ENCODE data around the gene CLEC18B. TPM values are rescaled to one million over a fixed set of nuclear protein-coding genes. Genes with fewer than 3 reads are reported as not detected.
A peak's percentile ranks its signal among the peaks of the same experiment; 100 is the strongest.
"Not testable (repeated sequence)": the region's sequence is repeated elsewhere in the genome, so short reads cannot be mapped to it uniquely, and the experiment has no call there.

Gene CLEC18B
- polyA plus RNA-seq = not detected

GRCh38 chr16:74420612-74421481, at the start of gene CLEC18B:
Gene CLEC18B (minus strand): TSS chr16:74421478. CDS start chr16:74421270, 208 bp downstream.
- H3K4me3 Mint-ChIP-seq, H3K27me3 Mint-ChIP-seq, H3K4me1 Mint-ChIP-seq: not testable (repeated sequence)

GRCh38 chr16:74469946-74470478, 48.7 kb upstream of the CLEC18B start:
- Mint-ChIP-seq H3K4me1 (peaks cover 11 to 15% (median 12%) of the 10 kb centered on the region in 3 donors), H3K36me3 (peaks cover 5% of the 10 kb centered on the region), H3K27me3 (no peaks in the 10 kb centered on the region), H3K4me3 (no peak overlapping the region), H3K9me3 (no peaks in the 10 kb centered on the region), H3K27ac (no peak overlapping the region)

More at GRCh38 chr16:74420612-74421481, at the start of gene CLEC18B:
- not testable (repeated sequence) for H3K27ac Mint-ChIP-seq, H3K9me3 Mint-ChIP-seq, H3K36me3 Mint-ChIP-seq

- peaks cover 16 to 21% (median 18%) of the 10 kb centered on the region in 3 donors for H3K4me1 Mint-ChIP-seq
- no peak overlapping the region for H3K4me3 Mint-ChIP-seq
- H3K36me3 Mint-ChIP-seq = peaks cover 7% of the 10 kb centered on the region
- no peaks in the 10 kb centered on the region for H3K9me3 Mint-ChIP-seq
- H3K27me3 Mint-ChIP-seq = no peaks in the 10 kb centered on the region
- no peak overlapping the region for H3K27ac Mint-ChIP-seq
Observed at GRCh38 chr16:74468807-74469525, 47.7 kb upstream of the CLEC18B start.

GRCh38 chr16:74466872-74467271, 45.6 kb upstream of the CLEC18B start:
- peaks cover 9% of the 10 kb centered on the region for H3K36me3 Mint-ChIP-seq
- peak overlapping the region in 2 of 3 donors; percentile 29 to 69 for H3K27ac Mint-ChIP-seq
- H3K4me3 Mint-ChIP-seq = no peak overlapping the region
- H3K27me3 Mint-ChIP-seq = no peaks in the 10 kb centered on the region
- peaks cover 18 to 24% (median 22%) of the 10 kb centered on the region in 3 donors for H3K4me1 Mint-ChIP-seq
- no peaks in the 10 kb centered on the region for H3K9me3 Mint-ChIP-seq

- no peak overlapping the region for H3K4me3 Mint-ChIP-seq
- peaks cover 7% of the 10 kb centered on the region for H3K36me3 Mint-ChIP-seq
- peak overlapping the region in 2 of 3 donors; percentile 0 to 29 for H3K27ac Mint-ChIP-seq
- no peaks in the 10 kb centered on the region for H3K9me3 Mint-ChIP-seq
- peaks cover 18 to 24% (median 22%) of the 10 kb centered on the region in 3 donors for H3K4me1 Mint-ChIP-seq
- H3K27me3 Mint-ChIP-seq = no peaks in the 10 kb centered on the region
Observed at GRCh38 chr16:74465851-74466685, 44.8 kb upstream of the CLEC18B start.

- peak overlapping the region in 1 of 3 donors; percentile 83 for H3K27ac Mint-ChIP-seq
- peaks cover 18 to 24% (median 22%) of the 10 kb centered on the region in 3 donors for H3K4me1 Mint-ChIP-seq
- H3K27me3 Mint-ChIP-seq = no peaks in the 10 kb centered on the region
- peaks cover 11% of the 10 kb centered on the region for H3K36me3 Mint-ChIP-seq
- H3K9me3 Mint-ChIP-seq = no peaks in the 10 kb centered on the region
- no peak overlapping the region for H3K4me3 Mint-ChIP-seq
Observed at GRCh38 chr16:74465281-74465680, 44.0 kb upstream of the CLEC18B start.

GRCh38 chr16:74463888-74464287, 42.6 kb upstream of the CLEC18B start:
- no peaks in the 10 kb centered on the region for H3K27me3 Mint-ChIP-seq
- peaks cover 18 to 24% (median 22%) of the 10 kb centered on the region in 3 donors for H3K4me1 Mint-ChIP-seq
- H3K4me3 Mint-ChIP-seq = peak overlapping the region in 1 of 4 donors; percentile 34
- H3K36me3 Mint-ChIP-seq = peaks cover 9% of the 10 kb centered on the region
- peak overlapping the region in 2 of 3 donors; percentile 1 to 45 for H3K27ac Mint-ChIP-seq
- H3K9me3 Mint-ChIP-seq = no peaks in the 10 kb centered on the region

- Mint-ChIP-seq H3K27ac (peak overlapping the region in 1 of 3 donors; percentile 70), H3K4me3 (no peak overlapping the region), H3K36me3 (peaks cover 13% of the 10 kb centered on the region), H3K27me3 (no peaks in the 10 kb centered on the region), H3K9me3 (no peaks in the 10 kb centered on the region), H3K4me1 (peaks cover 16 to 24% (median 19%) of the 10 kb centered on the region in 3 donors)
Observed at GRCh38 chr16:74462361-74462760, 41.1 kb upstream of the CLEC18B start.

- H3K27me3 Mint-ChIP-seq = no peaks in the 10 kb centered on the region
- peak overlapping the region in 1 of 3 donors; percentile 70 for H3K27ac Mint-ChIP-seq
- H3K4me3 Mint-ChIP-seq = no peak overlapping the region
- H3K36me3 Mint-ChIP-seq = peaks cover 14% of the 10 kb centered on the region
- peaks cover 12 to 24% (median 14%) of the 10 kb centered on the region in 3 donors for H3K4me1 Mint-ChIP-seq
- no peaks in the 10 kb centered on the region for H3K9me3 Mint-ChIP-seq
Observed at GRCh38 chr16:74461826-74462225, 40.5 kb upstream of the CLEC18B start.

GRCh38 chr16:74460542-74460941, 39.3 kb upstream of the CLEC18B start:
- Mint-ChIP-seq H3K9me3 (no peaks in the 10 kb centered on the region), H3K27ac (no peak overlapping the region), H3K4me3 (no peak overlapping the region), H3K36me3 (peaks cover 17% of the 10 kb centered on the region), H3K27me3 (no peaks in the 10 kb centered on the region), H3K4me1 (peaks cover 9 to 11% (median 11%) of the 10 kb centered on the region in 3 donors)

- peaks cover 14% of the 10 kb centered on the region for H3K36me3 Mint-ChIP-seq
- no peak overlapping the region for H3K27ac Mint-ChIP-seq
- H3K4me3 Mint-ChIP-seq = no peak overlapping the region
- H3K9me3 Mint-ChIP-seq = no peaks in the 10 kb centered on the region
- peaks cover 8 to 20% (median 18%) of the 10 kb centered on the region in 3 donors for H3K4me1 Mint-ChIP-seq
- no peaks in the 10 kb centered on the region for H3K27me3 Mint-ChIP-seq
Observed at GRCh38 chr16:74456290-74456625, 35.0 kb upstream of the CLEC18B start.

- Mint-ChIP-seq H3K9me3 (no peaks in the 10 kb centered on the region), H3K27me3 (no peaks in the 10 kb centered on the region), H3K27ac (no peak overlapping the region), H3K36me3 (peaks cover 17% of the 10 kb centered on the region), H3K4me1 (peaks cover 8 to 20% (median 18%) of the 10 kb centered on the region in 3 donors), H3K4me3 (no peak overlapping the region)
Observed at GRCh38 chr16:74455619-74456289, 34.5 kb upstream of the CLEC18B start.

- Mint-ChIP-seq H3K4me3 (no peak overlapping the region), H3K9me3 (no peaks in the 10 kb centered on the region), H3K27ac (peak overlapping the region in 1 of 3 donors; percentile 37)
Observed at GRCh38 chr16:74455213-74455612, 33.9 kb upstream of the CLEC18B start.

More at GRCh38 chr16:74455213-74455612, 33.9 kb upstream of the CLEC18B start:
- Mint-ChIP-seq H3K27me3 (no peaks in the 10 kb centered on the region), H3K36me3 (peaks cover 13% of the 10 kb centered on the region), H3K4me1 (peaks cover 8 to 20% (median 18%) of the 10 kb centered on the region in 3 donors)

Measured in IgD-negative memory B cell (primary cell).